ENCODE results near the gene PHF19.

PHF19 gene

GRCh38 chr9:120918931-120919842 is 42.2 kb upstream of the PHF19 start:
- Histone ChIP-seq H3K4me3 (ENCODE audit: insufficient read depth, low read length, poor library complexity, severe bottlenecking) (no peak overlapping the region), H3K4me2 (ENCODE audit: low read depth, low read length, poor library complexity, severe bottlenecking) (no peak overlapping the region), H3K27me3 (ENCODE audit: low read length) (no peaks in the 10 kb centered on the region), H3K36me3 (ENCODE audit: low read length) (no peaks in the 10 kb centered on the region), H3K9ac (ENCODE audit: low read length) (no peak overlapping the region), H2AFZ (ENCODE audit: low read depth, low read length, severe bottlenecking) (no peak overlapping the region), H3K27ac (ENCODE audit: low read depth, low read length) (no peak overlapping the region), H4K20me1 (ENCODE audit: low read depth, low read length) (no peaks in the 10 kb centered on the region), H3F3A (ENCODE audit: insufficient read depth) (0 out of 2 replicates have a peak, but pooled peaks cover 3% of the 10 kb centered on the region), H3K9me3 (ENCODE audit: insufficient read depth, low read length) (no peaks in the 10 kb centered on the region), H3K79me2 (ENCODE audit: insufficient read depth, low read length) (no peaks in the 10 kb centered on the region), H3K9me2 (replicated peaks; ENCODE audit: insufficient read depth, low read length) (no peaks in the 10 kb centered on the region)
- TF ChIP-seq EZH2phosphoT487 (conservative IDR thresholded peaks at IDR 0.05; ENCODE audit: low read length) (no peak), CTCF (IDR thresholded peaks at IDR 0.05; ENCODE audit: insufficient read depth, low read length, poor library complexity, severe bottlenecking) (no peak)

GRCh38 chr9:120917929-120918762 is 41.2 kb upstream of the PHF19 start:
- TF ChIP-seq CTCF (IDR thresholded peaks at IDR 0.05; ENCODE audit: insufficient read depth, low read length, poor library complexity, severe bottlenecking) (no peak), EZH2phosphoT487 (conservative IDR thresholded peaks at IDR 0.05; ENCODE audit: low read length) (no peak)
- Histone ChIP-seq H3K9ac (ENCODE audit: low read length) (no peak overlapping the region), H3K4me2 (ENCODE audit: low read depth, low read length, poor library complexity, severe bottlenecking) (no peak overlapping the region), H3K27ac (ENCODE audit: low read depth, low read length) (no peak overlapping the region), H3K79me2 (ENCODE audit: insufficient read depth, low read length) (no peaks in the 10 kb centered on the region), H3K9me2 (replicated peaks; ENCODE audit: insufficient read depth, low read length) (no peaks in the 10 kb centered on the region), H4K20me1 (ENCODE audit: low read depth, low read length) (no peaks in the 10 kb centered on the region), H3K9me3 (ENCODE audit: insufficient read depth, low read length) (no peaks in the 10 kb centered on the region), H3K36me3 (ENCODE audit: low read length) (no peaks in the 10 kb centered on the region), H3K4me3 (ENCODE audit: insufficient read depth, low read length, poor library complexity, severe bottlenecking) (no peak overlapping the region), H3F3A (ENCODE audit: insufficient read depth) (0 out of 2 replicates have a peak, but pooled peaks cover 3% of the 10 kb centered on the region), H3K27me3 (ENCODE audit: low read length) (no peaks in the 10 kb centered on the region), H2AFZ (ENCODE audit: low read depth, low read length, severe bottlenecking) (no peak overlapping the region)

- H3K27me3 ChIP-seq (ENCODE audit: low read length), result no peaks in the 10 kb centered on the region
- no peak overlapping the region for H3K9ac ChIP-seq (ENCODE audit: low read length)
- H3K9me2 ChIP-seq (replicated peaks; ENCODE audit: insufficient read depth, low read length), result no peaks in the 10 kb centered on the region
- no peak overlapping the region for H3K27ac ChIP-seq (ENCODE audit: low read depth, low read length)
- H3K36me3 ChIP-seq (ENCODE audit: low read length), result no peaks in the 10 kb centered on the region
- H3K79me2 ChIP-seq (ENCODE audit: insufficient read depth, low read length), result no peaks in the 10 kb centered on the region
- H4K20me1 ChIP-seq (ENCODE audit: low read depth, low read length), result no peaks in the 10 kb centered on the region
- TF ChIP-seq CTCF (IDR thresholded peaks at IDR 0.05; ENCODE audit: insufficient read depth, low read length, poor library complexity, severe bottlenecking) (no peak), EZH2phosphoT487 (conservative IDR thresholded peaks at IDR 0.05; ENCODE audit: low read length) (no peak)
- H3K9me3 ChIP-seq (ENCODE audit: insufficient read depth, low read length), result no peaks in the 10 kb centered on the region
- H3K4me2 ChIP-seq (ENCODE audit: low read depth, low read length, poor library complexity, severe bottlenecking), result no peak overlapping the region
- 0 out of 2 replicates have a peak, but pooled peaks cover 3% of the 10 kb centered on the region for H3F3A ChIP-seq (ENCODE audit: insufficient read depth)
- no peak overlapping the region for H2AFZ ChIP-seq (ENCODE audit: low read depth, low read length, severe bottlenecking)
- no peak overlapping the region for H3K4me3 ChIP-seq (ENCODE audit: insufficient read depth, low read length, poor library complexity, severe bottlenecking)
Observed at GRCh38 chr9:120916991-120917880, 40.2 kb upstream of the PHF19 start.

All from SU-DHL-6 (cell line).